ENCODE results near the gene SAMD4A.

SAMD4A gene

DNA sequence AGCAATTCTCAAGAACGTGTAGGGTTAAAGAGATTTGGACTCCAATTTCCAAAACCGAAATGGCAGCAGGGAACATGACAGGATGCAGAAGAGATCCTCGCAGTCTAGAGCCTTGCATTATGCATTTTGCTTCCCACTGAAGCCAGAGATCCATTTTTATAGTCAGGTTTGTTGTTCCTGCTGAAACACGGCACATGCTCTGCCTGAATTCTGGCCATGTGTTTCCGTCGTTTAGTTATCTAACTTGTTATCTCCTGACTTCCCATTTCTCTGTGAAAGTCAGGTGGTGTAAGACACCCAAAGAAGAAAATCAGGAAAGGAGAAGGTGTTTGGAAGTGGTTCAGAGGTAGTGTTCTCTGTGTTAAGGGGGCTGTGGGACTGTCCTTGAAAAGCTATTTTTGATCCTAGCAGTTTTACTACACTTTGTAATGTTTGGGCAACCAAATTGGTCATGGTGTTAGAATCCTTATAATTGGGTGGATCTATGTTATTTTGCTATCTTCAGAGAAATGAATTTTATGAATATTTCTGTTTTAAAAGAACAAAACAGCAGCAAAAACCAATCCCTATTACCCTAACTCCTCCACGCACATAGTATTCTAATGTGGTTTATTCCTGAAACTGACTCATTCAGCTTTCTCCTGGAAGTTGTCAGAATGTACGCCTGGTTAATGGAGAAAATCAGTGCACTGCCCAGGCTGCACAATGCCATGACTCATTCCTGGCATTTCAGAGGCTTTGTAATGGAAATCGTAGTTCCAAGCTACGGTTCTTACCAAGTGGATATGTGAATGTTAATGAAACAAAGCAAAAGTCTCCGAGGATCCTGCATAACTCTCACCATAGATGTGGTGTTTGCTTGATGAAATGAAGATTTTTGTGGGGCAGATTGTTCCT lies 110.1 kb downstream of the SAMD4A start:
- DNase-seq: peak in 26 of 56 donors; percentile 5 to 65 (median 31)

DNA sequence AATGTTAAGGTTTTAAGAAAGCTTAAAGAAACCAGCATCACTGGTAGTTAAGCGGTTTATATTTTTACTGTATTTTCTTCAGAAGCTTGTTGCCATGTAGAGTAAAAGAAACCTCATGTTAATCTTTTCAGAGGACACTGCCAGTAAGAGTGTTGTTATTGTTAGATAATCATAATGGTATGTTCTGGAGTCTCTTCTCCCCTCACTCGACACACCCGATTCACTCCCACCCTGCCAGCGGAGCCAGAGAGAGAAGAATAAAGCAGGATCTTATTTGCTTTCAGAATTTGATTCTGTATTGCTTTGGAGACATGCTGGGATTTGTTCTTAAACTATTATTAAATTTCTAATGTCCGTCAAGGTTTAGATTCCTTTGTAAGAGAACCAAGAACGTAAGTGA lies 113.7 kb downstream of the SAMD4A start:
- DNase-seq: no peak

GRCh38 chr14:54681811-54682261 lies 114.9 kb downstream of the SAMD4A start:
- no peak for DNase-seq

GRCh38 chr14:54682578-54682977 lies 115.7 kb downstream of the SAMD4A start:
- DNase-seq: no peak

DNA sequence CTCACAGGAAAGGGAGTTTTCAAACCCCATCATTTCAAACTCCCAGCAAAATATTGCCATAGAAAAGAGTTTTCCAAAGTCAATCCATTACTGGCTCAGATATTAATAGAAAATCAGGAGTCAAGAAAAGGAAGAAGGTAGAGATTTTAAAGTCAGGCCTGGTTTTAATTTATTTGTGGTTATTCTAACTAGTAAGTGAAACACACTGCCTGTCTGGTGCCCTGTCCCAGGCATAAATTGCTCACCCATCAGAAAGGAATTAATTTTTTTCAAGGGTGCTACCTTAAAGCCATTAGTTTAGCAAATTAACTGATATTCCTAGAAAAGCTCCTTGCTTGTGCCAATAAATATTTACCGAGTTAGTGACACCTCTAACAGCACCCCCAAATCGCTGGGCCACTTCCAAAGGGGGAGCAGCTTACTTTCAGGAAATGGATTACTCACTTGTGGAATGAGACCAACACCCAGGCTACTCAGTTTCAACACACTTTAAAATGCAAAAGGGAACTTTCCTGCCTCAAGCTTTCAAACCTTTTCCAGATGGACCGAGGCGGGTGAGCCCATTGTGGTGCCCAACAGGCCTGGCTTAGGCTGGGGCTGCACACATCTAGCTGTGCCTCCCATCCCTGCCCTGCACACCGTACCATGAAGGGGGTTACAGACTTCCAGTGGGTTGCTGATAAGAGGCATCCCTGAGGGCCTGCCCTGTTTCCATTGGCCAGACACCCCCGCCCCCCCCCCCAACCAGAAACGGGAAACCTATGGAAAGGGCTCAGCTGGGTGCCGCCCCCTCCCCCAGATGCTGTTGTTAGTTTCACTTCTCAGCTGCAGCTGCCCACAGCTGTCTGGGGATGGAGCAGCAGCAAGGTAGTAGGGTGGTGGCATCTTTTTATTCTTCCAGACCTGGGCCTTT lies 117.2 kb downstream of the SAMD4A start:
- DNase-seq: no peak

DNA sequence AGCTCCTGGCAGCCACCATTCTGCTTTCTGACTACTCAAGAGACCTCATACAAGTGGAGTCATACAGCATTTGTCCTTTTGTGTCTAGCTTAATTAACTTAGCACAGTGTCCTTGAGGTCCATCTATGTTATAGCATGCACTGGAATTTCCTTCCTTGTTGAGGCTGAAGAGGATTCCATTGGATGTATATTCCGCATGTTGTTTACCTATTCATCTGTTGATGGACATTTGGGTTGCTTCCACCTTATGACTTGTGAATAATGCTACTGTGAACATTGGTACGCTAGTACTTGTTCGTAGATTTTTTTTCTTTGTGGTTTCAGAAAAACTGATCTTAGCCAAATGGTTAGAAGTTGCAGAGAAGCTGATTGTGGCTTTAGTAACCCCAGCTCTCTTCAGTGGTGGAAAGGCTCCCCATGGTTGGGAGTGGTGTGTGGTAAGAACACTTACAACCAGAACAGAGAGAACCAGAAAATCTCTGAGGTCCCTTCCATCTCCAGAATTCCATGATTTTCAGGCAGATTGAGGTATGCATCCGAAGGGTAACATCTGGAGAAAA lies 118.4 kb downstream of the SAMD4A start:
- DNase-seq: no peak

DNA sequence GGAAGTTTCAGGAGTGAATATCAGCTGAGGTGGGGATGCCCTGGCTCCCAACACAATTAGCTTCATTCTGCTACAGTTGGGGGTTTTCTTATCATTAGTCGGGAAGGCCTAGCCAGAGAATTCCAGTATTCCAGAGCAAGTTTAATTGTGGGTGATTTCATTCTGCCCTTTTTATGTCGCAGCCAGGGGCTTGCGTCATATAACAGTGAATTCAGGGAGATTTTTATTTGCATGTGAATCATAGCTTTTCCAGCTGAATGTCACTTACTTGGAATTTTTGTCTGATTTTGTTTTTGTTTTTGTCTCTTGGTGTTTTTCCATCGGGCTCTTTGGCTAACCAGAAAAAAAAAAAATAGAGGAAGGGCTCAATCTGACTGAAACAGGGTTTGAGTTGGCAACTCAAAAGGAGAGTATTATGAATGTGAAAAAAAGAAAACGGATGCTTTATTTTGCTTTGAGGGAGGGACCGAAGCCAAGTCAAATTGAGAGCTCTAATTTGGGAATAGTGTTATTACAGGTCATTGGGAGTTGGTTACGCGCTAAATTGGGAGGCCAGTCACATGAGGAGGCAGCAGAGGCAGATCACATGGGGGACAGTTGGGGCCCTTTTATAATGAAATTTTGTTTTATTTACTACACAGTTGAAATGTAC lies 119.4 kb downstream of the SAMD4A start:
- DNase-seq: peak in 19 of 56 donors; percentile 6 to 60 (median 27)

DNA sequence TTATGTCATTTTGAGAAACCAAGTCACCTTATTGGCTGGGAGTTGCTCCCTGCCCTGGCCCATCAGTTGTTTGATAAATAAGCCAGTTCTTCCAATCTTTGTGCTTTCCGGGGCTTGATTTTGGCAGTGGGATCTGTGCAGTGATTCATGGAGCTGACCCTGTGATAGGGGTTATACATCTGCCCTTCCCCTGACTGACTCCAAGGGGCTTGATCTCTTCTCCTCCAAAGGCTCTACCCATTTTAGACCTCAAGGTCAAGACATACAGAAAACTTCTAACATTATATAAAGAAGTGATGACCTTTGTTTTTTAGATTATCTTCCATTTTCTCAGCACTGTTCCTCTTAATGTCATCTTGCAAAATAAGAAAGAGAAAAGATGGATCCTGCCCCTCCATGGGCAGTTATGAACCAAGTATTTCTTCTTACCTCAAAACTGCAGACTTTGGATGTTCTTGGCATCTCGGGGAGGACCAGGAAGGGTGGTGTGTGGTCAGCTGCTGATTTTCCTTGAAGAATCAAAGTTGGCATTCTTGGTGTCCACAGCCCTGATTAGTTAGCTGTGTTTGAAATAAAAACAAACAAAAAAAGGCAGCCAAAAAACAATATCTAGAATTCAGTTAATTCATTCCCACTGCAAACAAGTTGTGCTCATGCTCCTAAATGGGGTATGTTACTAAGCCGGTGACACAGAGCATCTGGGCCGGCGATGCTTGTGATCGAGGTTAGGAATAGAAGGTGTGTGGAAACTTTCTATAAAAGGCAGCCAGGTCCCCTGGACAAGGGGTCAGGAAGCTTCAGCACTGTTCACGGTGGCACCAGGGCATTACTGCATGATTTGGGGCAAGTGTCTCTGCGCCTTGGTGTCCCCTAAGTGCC lies 120.2 kb downstream of the SAMD4A start:
- no peak for DNase-seq

GRCh38 chr14:54687750-54688119 lies 120.8 kb downstream of the SAMD4A start:
- DNase-seq: no peak

DNA sequence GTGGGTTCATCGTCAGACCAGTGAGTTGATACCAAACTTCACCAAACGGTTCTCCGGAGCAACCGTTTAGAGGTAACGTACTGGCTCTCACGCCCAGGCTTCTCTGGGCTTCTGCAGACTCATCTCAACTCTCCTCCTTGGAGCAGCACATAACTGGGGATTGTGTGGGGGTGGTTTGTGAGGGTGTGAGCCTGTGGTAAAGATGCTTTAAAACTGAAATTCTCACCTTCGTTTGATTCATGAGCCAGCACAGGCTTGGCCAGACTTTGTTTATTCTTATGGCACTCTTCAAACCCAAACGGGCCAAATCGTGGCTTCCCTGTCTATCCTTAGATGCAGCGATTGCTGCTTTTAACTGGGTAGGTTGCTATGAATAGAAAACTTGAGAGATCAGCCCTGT lies 121.3 kb downstream of the SAMD4A start:
- DNase-seq: peak in 10 of 56 donors; percentile 5 to 54 (median 12)

DNA sequence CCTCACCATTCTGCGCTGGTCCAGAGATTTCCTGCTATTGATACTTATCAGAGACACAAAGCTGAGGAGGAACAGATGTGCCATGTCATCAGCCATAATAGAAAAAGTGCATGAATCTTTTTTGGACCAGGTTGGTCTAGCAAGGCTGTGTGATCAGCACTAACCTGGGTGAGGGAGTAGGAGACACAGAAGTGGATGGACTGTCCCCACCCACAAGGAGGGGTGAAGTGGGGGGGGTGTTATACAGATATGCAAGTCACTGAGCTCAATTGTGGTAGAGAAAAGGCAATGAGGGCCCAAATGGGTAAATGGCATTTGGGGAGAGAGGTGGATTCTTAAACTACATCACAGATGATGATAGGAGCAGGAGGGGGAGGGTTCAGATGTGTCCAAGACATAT lies 123.0 kb downstream of the SAMD4A start:
- no peak for DNase-seq

DNA sequence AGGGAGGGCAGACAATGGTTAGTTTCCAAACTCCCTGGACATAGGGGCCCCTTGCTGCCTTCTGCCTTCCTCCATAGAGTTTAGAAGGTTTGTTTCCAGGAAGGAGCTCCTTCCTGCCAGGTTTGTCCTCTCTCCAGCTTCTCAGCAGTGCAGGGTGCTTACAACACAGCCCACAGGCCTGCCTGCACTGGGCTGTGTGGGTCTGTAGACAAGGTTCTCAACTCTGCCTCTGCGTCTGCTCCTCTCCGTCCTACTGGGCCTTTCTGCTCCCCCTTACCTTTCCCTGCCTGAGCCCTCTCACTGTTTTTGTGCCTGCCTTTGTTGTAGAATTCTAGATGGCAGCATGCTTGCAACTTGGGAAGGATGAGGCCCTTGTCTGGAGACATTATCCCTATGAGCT lies 124.0 kb downstream of the SAMD4A start:
- no peak for DNase-seq

- peak in 48 of 56 donors; percentile 7 to 79 (median 38) for DNase-seq
These were observed 124.8 kb downstream of the SAMD4A start for GRCh38 chr14:54691525-54692283.

DNA sequence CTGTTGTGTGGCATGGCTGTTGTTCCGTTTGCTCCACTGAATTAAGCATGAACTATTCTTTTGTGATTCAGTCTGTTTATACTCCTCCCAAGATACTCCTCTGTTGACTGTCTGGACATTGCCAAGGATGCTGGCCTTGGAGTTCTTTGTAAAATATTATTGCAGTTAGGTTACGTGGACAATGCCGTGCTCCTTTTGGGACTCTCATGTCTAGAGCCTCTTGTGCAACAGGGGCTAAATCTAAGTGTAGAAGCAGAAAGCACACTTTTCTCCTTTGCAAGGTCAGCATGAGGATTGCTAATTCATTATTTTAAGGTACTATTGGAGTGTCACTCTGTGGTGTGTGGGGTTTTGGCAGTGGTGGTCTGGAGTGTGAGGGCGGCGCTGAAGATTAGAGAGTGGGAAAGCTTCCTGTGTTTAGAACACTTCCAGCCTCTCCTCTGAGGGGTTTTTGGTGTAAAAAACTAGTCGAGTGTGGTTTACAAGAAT lies 125.4 kb downstream of the SAMD4A start:
- no peak for DNase-seq

- DNase-seq: no peak
These were observed 126.8 kb downstream of the SAMD4A start for GRCh38 chr14:54693761-54694160.

DNA sequence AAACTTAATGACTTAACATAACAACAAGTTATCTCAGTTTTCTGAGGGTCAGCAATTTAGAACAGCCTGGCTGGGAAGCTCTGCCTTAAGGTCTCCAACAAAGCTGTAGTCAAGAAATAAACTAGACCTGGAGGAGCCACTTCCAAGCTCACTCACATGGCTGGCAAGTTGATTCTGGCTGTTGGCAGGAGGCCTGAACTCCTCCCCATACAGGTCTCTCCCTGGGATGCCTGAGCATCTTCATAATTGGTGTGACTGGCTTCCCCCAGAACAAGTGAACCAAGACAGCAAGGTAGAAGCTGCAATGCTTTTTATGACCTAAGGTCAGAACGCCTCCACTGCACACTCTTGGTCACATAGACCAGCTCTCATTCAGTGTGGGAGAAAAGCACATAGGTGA lies 128.3 kb downstream of the SAMD4A start:
- DNase-seq: no peak

- DNase-seq: no peak
These were observed 130.1 kb downstream of the SAMD4A start for GRCh38 chr14:54697001-54697400.

DNA sequence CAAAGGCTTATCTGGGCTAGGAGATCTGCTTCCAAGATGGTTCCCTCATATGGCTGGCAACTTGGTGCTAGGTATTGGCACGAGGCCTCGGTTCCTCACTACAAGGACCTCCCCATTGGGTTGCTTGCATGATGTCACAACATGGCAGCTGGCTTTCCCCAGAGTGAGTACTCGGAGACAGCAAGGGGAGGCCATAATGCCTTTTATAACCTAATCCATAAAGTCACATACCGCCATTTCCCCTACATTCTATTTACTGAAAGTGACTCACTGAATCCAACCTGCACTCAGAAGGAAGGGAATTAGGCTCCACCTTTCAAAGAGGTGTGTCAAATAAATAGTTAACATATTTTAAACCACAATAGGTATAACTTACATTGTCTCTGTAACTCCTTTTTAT lies 130.9 kb downstream of the SAMD4A start:
- no peak for DNase-seq

GRCh38 chr14:54698501-54698900 lies 131.6 kb downstream of the SAMD4A start:
- DNase-seq: no peak
